GM23248 (cell line): Measurements from ENCODE around the gene MOV10L1. TPM values are rescaled to one million over a fixed set of nuclear protein-coding genes. Genes with fewer than 3 reads are reported as not detected.

Experiments used
- DNase-seq: peaks from one replicate; pipeline ENCODE4 v3.0.0-alpha.2; 2015
- H2AFZ ChIP-seq: fragments of 200-600 bp; sonication (generic); 2 replicates; pipeline ENCODE4 v1.6.1; 2016; ENCODE audit warnings: antibody characterized with exemption
- H3F3A ChIP-seq: fragments of 200-600 bp; sonication (generic); 2 replicates; pipeline ENCODE4 v1.6.1; 2016; ENCODE audit warnings: mild to moderate bottlenecking, antibody characterized with exemption, mixed run types; ENCODE audit not compliant: insufficient read depth
- H3K27ac ChIP-seq: fragments of 200-600 bp; sonication (generic); 2 replicates; pipeline ENCODE4 v1.5.1; 2016; ENCODE audit warnings: mild to moderate bottlenecking
- H3K27me3 ChIP-seq: fragments of 200-600 bp; sonication (generic); replicated peaks from 2 replicates; pipeline ENCODE4 v1.6.1; 2016; ENCODE audit warnings: mild to moderate bottlenecking; ENCODE audit not compliant: insufficient read depth
- H3K36me3 ChIP-seq: fragments of 200-600 bp; sonication (generic); 2 replicates; pipeline ENCODE4 v1.6.1; 2016; ENCODE audit warnings: low read depth, mild to moderate bottlenecking
- H3K4me1 ChIP-seq: fragments of 200-600 bp; sonication (generic); 2 replicates; pipeline ENCODE4 v1.6.1; 2016; ENCODE audit warnings: mild to moderate bottlenecking; ENCODE audit not compliant: insufficient read depth
- H3K4me2 ChIP-seq: fragments of 200-600 bp; sonication (generic); one replicate; pipeline ENCODE4 v1.6.1; 2016; ENCODE audit warnings: mild to moderate bottlenecking; ENCODE audit not compliant: unreplicated experiment
- H3K4me3 ChIP-seq: fragments of 200-600 bp; sonication (generic); 2 replicates; pipeline ENCODE4 v1.5.1; 2016; ENCODE audit warnings: mild to moderate bottlenecking
- H3K79me2 ChIP-seq: fragments of 200-600 bp; sonication (generic); 2 replicates; pipeline ENCODE4 v1.6.1; 2016; ENCODE audit warnings: mild to moderate bottlenecking; ENCODE audit not compliant: insufficient read depth
- H3K9ac ChIP-seq: fragments of 200-600 bp; sonication (generic); 2 replicates; pipeline ENCODE4 v1.6.1; 2016; ENCODE audit warnings: mild to moderate bottlenecking
- H3K9me2 ChIP-seq: fragments of 200-600 bp; sonication (generic); 2 replicates; pipeline ENCODE4 v1.6.1; 2016; ENCODE audit warnings: mixed run types, mild to moderate bottlenecking, moderate library complexity; ENCODE audit not compliant: insufficient read depth
- H3K9me3 ChIP-seq: fragments of 200-600 bp; sonication (generic); one replicate; pipeline ENCODE4 v1.6.1; 2017; ENCODE audit warnings: low read depth
- H4K20me1 ChIP-seq: fragments of 200-600 bp; sonication (generic); 2 replicates; pipeline ENCODE4 v1.6.0; 2016; ENCODE audit not compliant: insufficient read depth
- EZH2 ChIP-seq: fragments of 200-600 bp; sonication (generic); IDR thresholded peaks from 2 replicates; pipeline ENCODE4 v1.6.1; 2018; ENCODE audit warnings: antibody characterized with exemption, mild to moderate bottlenecking; ENCODE audit not compliant: insufficient read depth, poor library complexity, severe bottlenecking
- EZH2phosphoT487 ChIP-seq: fragments of 200-600 bp; sonication (generic); IDR thresholded peaks from 2 replicates; pipeline ENCODE4 v1.6.1; 2018; ENCODE audit warnings: antibody characterized with exemption, moderate library complexity, mild to moderate bottlenecking, low read depth; ENCODE audit not compliant: insufficient read depth
- WGBS, 2 experiments: methylation state at CpG; one replicate each; pipeline ENCODE4 v1.1.6; 2015 to 2017; ENCODE audit warnings: low lambda C conversion rate in 2 of 2, low coverage in 1 of 2; ENCODE audit errors: missing lambda C conversion rate in 2 of 2; 5-methylcytosine and 5-hydroxymethylcytosine counted together
- in situ Hi-C: fragments of 300-500 bp; cut with MboI; formaldehyde crosslinking; loops from 2 replicates; pipeline ENCODE4 v1.15.0; 2020
- polyA plus RNA-seq: library from polyadenylated mRNA; unstranded; fragments of >200 nt; fragmentation: Nextera tagmentation; extraction: Ambion mirVana; gene quantifications from 2 replicates; pipeline ENCODE4 v1.2.1, GENCODE V29; 2016
- total RNA-seq: library from RNA; depleted of rRNA; stranded (reverse); fragments of >200 nt; shearing (Covaris generic); gene quantifications from 2 replicates; pipeline ENCODE4 v1.2.3, GENCODE V29; 2014

MOV10L1 gene
- total and polyA plus RNA-seq, 2 experiments from 2014 or later = not detected

DNA sequence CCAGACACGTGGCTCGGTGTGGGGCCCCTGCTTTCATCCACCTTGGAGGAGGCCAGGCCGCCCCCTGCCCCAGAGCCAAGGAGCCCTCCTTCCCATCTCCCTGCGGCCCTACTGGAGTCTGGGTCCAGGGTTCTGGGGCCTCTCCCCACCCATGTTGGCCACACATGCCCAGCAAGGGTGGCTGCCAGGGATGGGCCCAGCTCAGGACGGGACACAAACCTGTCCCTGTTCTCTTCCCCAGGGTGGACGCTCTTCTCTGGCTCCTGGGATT, 85.3 kb downstream of the MOV10L1 start:
- no peak for TF ChIP-seq EZH2phosphoT487
- TF ChIP-seq EZH2 = no peak
- Histone ChIP-seq H3K36me3 (no peaks in the 10 kb centered on the region), H3K4me2 (no peak overlapping the region), H4K20me1 (no peaks in the 10 kb centered on the region), H3K4me3 (no peak overlapping the region), H3K27ac (no peak overlapping the region), H3K27me3 (peaks cover 12% of the 10 kb centered on the region; the same call in 1 of the 2 replicates), H3K9me3 (no peaks in the 10 kb centered on the region), H3K9me2 (no peaks in the 10 kb centered on the region), H3K79me2 (no peaks in the 10 kb centered on the region), H2AFZ (no peak overlapping the region), H3F3A (no peaks in the 10 kb centered on the region), H3K9ac (no peak overlapping the region), H3K4me1 (no peaks in the 10 kb centered on the region)
- in situ Hi-C loops = no loop called here
- DNase-seq = no peak
- 69 to 70% methylated on average over 5 to 6 of the region's 6 CpGs for WGBS, 2 experiments

DNA sequence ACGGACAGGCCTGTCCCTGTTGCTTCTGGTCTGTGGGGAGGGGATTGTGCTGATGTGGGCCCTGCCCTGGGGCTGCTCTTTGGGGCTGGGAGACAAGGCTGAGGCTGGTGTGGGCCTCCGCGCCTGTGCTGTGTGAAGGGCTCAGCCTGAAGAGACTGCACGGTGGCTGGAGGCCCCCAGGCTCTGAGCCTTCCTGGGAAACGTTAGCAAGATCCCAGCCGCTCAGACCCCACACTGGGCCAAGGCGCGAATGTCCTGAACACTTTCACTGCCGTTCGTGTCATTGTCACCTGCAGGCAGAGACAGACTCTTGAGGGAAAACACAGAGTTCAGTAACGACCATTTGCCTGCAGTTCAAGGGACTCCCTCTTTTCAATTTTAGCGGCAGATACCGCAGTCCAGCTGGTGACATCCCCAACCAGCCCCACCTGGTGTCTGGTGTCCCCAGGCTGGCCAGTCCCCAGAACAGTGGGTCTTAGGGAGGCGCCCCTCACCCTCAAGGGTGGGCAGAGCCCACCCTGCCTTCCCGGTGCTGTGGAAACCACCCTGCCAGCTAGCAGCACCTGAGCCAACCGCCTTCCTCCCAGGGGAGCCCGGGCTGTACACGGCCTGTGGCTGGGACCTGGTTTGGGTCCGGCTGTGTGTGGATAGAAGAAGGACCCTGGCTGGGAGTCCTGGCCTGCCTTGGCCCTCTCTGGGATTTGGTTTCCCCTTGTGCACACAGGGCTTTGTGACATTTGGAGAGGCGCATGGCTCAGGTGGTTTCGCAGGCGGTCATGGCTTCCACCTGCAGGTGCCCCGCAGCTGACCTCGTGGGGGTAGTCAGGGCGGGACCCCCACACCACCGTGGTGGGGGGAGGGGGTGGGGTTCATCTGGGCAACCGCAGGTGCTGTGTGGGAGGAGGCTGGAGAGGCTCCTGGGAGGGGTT, 86.4 kb downstream of the MOV10L1 start:
- in situ Hi-C loops = no loop called here
- 69 to 73% methylated on average over 26 of the region's 27 CpGs for WGBS, 2 experiments
- no peak for DNase-seq
- Histone ChIP-seq H3K27ac (no peak overlapping the region), H3K4me3 (no peak overlapping the region), H3K9ac (no peak overlapping the region), H3K27me3 (peaks cover 7% of the 10 kb centered on the region; the same call in 1 of the 2 replicates), H4K20me1 (no peaks in the 10 kb centered on the region), H3K79me2 (no peaks in the 10 kb centered on the region), H3K4me2 (no peak overlapping the region), H3K9me2 (no peaks in the 10 kb centered on the region), H3K4me1 (no peaks in the 10 kb centered on the region), H3F3A (no peaks in the 10 kb centered on the region), H3K9me3 (no peaks in the 10 kb centered on the region), H3K36me3 (no peaks in the 10 kb centered on the region), H2AFZ (no peak overlapping the region)
- TF ChIP-seq EZH2 (no peak), EZH2phosphoT487 (no peak)

DNA sequence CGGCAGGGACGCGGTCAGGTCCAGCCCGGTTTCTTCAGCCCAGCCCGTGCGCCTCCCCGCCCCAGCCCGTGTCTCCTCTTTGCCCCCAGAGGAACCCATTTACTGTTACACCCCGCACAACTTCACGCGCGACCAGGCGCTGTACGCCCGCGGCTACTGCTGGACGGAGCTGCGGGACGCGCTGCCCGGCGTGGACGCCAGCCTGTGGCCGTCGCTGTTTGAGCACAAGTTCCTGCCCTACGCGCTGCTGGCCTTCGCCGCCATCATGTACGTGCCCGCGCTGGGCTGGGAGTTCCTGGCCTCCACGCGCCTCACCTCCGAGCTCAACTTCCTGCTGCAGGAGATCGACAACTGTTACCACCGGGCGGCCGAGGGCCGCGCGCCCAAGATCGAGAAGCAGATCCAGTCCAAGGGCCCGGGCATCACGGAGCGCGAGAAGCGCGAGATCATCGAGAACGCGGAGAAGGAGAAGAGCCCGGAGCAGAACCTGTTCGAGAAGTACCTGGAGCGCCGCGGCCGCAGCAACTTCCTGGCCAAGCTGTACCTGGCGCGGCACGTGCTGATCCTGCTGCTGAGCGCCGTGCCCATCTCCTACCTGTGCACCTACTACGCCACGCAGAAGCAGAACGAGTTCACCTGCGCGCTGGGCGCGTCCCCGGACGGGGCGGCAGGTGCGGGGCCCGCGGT, 87.2 kb downstream of the MOV10L1 start:
- TF ChIP-seq EZH2phosphoT487 = no peak
- no peak for TF ChIP-seq EZH2
- Histone ChIP-seq H2AFZ (no peak overlapping the region), H3K79me2 (no peaks in the 10 kb centered on the region), H4K20me1 (no peaks in the 10 kb centered on the region), H3K36me3 (no peaks in the 10 kb centered on the region), H3K27me3 (0 out of 2 replicates have a peak, but pooled peaks cover 3% of the 10 kb centered on the region), H3K27ac (no peak overlapping the region), H3K9ac (no peak overlapping the region), H3F3A (no peaks in the 10 kb centered on the region), H3K4me1 (no peaks in the 10 kb centered on the region), H3K9me3 (no peaks in the 10 kb centered on the region), H3K4me2 (no peak overlapping the region), H3K4me3 (no peak overlapping the region), H3K9me2 (no peaks in the 10 kb centered on the region)
- WGBS, 2 experiments = 96 to 97% methylated on average over 62 to 76 of the region's 76 CpGs
- in situ Hi-C loops = no loop called here
- DNase-seq = no peak

DNA sequence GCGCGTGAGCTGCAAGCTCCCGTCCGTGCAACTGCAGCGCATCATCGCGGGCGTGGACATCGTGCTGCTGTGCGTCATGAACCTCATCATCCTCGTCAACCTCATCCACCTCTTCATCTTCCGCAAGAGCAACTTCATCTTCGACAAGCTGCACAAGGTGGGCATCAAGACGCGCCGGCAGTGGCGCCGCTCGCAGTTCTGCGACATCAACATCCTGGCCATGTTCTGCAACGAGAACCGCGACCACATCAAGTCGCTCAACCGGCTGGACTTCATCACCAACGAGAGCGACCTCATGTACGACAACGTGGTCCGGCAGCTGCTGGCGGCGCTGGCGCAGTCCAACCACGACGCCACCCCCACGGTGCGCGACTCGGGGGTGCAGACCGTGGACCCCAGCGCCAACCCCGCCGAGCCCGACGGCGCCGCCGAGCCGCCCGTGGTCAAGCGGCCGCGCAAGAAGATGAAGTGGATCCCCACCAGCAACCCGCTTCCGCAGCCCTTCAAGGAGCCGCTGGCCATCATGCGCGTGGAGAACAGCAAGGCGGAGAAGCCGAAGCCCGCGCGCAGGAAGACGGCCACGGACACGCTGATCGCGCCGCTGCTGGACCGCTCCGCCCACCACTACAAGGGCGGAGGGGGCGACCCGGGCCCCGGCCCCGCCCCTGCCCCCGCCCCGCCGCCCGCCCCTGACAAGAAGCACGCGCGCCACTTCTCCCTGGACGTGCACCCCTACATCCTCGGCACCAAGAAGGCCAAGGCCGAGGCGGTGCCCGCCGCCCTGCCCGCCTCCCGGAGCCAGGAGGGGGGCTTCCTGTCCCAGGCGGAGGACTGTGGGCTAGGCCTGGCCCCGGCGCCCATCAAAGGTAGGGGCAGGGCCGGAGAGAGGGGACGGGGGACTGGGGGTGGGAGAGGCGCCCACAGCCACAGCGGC, 88.0 kb downstream of the MOV10L1 start:
- DNase-seq = no peak
- no peak overlapping the region for H2AFZ ChIP-seq
- H3F3A ChIP-seq = no peaks in the 10 kb centered on the region
- no peak overlapping the region for H3K4me3 ChIP-seq
- H3K9me2 ChIP-seq = no peaks in the 10 kb centered on the region
- in situ Hi-C loops = no loop called here
- H3K4me2 ChIP-seq = no peak overlapping the region
- H3K79me2 ChIP-seq = no peaks in the 10 kb centered on the region
- no peaks in the 10 kb centered on the region for H3K9me3 ChIP-seq
- no peak overlapping the region for H3K9ac ChIP-seq
- H3K27me3 ChIP-seq = 0 out of 2 replicates have a peak, but pooled peaks cover 3% of the 10 kb centered on the region
- H3K4me1 ChIP-seq = no peaks in the 10 kb centered on the region
- H4K20me1 ChIP-seq = no peaks in the 10 kb centered on the region
- H3K27ac ChIP-seq = no peak overlapping the region
- no peaks in the 10 kb centered on the region for H3K36me3 ChIP-seq
- WGBS, 2 experiments = 56 to 68% methylated on average over 44 to 87 of the region's 98 CpGs
- TF ChIP-seq EZH2phosphoT487 (no peak), EZH2 (no peak)
